CD4-positive, CD25-positive, alpha-beta regulatory T cell (primary cell): ENCODE measurements around the gene NEK5. TPM values are rescaled to one million over a fixed set of nuclear protein-coding genes. Genes with fewer than 3 reads are reported as not detected.

ENCODE experiments used
- ATAC-seq, 2 donors: fragments of 150-1000 bp; cut with Tn5 transposase; one replicate each; pipeline ENCODE4 v1.10.0; 2021; ENCODE audit warnings: low read depth in 2 of 2, moderate number of reproducible peaks in 2 of 2, moderate library complexity in 1 of 2
- DNase-seq, 3 donors: peaks; one replicate each; pipeline versions ENCODE4 v3.0.0 to v3.0.0-alpha.2; 2012 to 2022; ENCODE audit warnings: mixed read lengths in 1 of 3
- H3K27ac ChIP-seq: one replicate; pipeline ENCODE4 v1.7.0; 2013; ENCODE audit warnings: mild to moderate bottlenecking, low read length; ENCODE audit not compliant: insufficient read depth, poor library complexity, severe bottlenecking
- H3K27me3 ChIP-seq: one replicate; pipeline ENCODE4 v1.7.0; 2013; ENCODE audit warnings: low read length; ENCODE audit not compliant: control insufficient read depth, insufficient read depth
- H3K36me3 ChIP-seq: one replicate; pipeline ENCODE4 v1.7.0; 2013; ENCODE audit warnings: mild to moderate bottlenecking, low read length, moderate library complexity; ENCODE audit not compliant: control insufficient read depth, insufficient read depth
- H3K4me1 ChIP-seq: 2 replicates; pipeline ENCODE4 v1.7.0; 2013; ENCODE audit warnings: mild to moderate bottlenecking, low read length; ENCODE audit not compliant: insufficient read depth, control insufficient read depth, poor library complexity, severe bottlenecking
- H3K4me3 ChIP-seq: one replicate; pipeline ENCODE4 v1.7.0; 2013; ENCODE audit warnings: low read depth, mild to moderate bottlenecking, low read length, moderate library complexity
- H3K9me3 ChIP-seq, 2 experiments: 1 replicate in 1 of 2; 2 replicates in 1 of 2; pipeline ENCODE4 v1.7.0; 2013; ENCODE audit warnings: low read length in 2 of 2, mild to moderate bottlenecking in 1 of 2, moderate library complexity in 1 of 2; ENCODE audit not compliant: control insufficient read depth in 2 of 2
- H3K27ac Mint-ChIP-seq, 3 donors: one replicate each; pipeline ENCODE4 v1.8.0; 2020 to 2022; ENCODE audit warnings: mild to moderate bottlenecking in 3 of 3, mixed read lengths in 3 of 3, moderate library complexity in 2 of 3
- H3K27me3 Mint-ChIP-seq: one replicate; pipeline ENCODE4 v1.8.0; 2022; ENCODE audit warnings: mild to moderate bottlenecking, mixed read lengths
- H3K36me3 Mint-ChIP-seq: one replicate; pipeline ENCODE4 v1.8.0; 2020; ENCODE audit warnings: mixed read lengths
- H3K4me1 Mint-ChIP-seq, 4 donors: one replicate each; pipeline ENCODE4 v1.8.0; 2020 to 2022; ENCODE audit warnings: mixed read lengths in 4 of 4, mild to moderate bottlenecking in 1 of 4
- H3K4me3 Mint-ChIP-seq, 4 donors: one replicate each; pipeline ENCODE4 v1.8.0; 2020 to 2022; ENCODE audit warnings: mild to moderate bottlenecking in 4 of 4, mixed read lengths in 4 of 4, moderate library complexity in 3 of 4
- H3K9me3 Mint-ChIP-seq, 7 donors: one replicate each; pipeline ENCODE4 v1.8.0; 2020 to 2022; ENCODE audit warnings: mixed read lengths in 7 of 7, mild to moderate bottlenecking in 3 of 7, moderate library complexity in 2 of 7
- polyA plus RNA-seq, 4 donors: library from polyadenylated mRNA; unstranded; fragments of 300-500 nt; fragmentation: Illumina TruSeq; gene quantifications; one replicate each; pipeline ENCODE4 v1.2.3, GENCODE V29; 2021
- total RNA-seq: library from RNA; stranded (reverse); gene quantifications from one replicate; pipeline ENCODE4 v1.2.3, GENCODE V29; 2022

Gene NEK5
- total and polyA plus RNA-seq, 5 donors from 2014 or later: 0.06 to 0.07 TPM; not detected in 3

DNA sequence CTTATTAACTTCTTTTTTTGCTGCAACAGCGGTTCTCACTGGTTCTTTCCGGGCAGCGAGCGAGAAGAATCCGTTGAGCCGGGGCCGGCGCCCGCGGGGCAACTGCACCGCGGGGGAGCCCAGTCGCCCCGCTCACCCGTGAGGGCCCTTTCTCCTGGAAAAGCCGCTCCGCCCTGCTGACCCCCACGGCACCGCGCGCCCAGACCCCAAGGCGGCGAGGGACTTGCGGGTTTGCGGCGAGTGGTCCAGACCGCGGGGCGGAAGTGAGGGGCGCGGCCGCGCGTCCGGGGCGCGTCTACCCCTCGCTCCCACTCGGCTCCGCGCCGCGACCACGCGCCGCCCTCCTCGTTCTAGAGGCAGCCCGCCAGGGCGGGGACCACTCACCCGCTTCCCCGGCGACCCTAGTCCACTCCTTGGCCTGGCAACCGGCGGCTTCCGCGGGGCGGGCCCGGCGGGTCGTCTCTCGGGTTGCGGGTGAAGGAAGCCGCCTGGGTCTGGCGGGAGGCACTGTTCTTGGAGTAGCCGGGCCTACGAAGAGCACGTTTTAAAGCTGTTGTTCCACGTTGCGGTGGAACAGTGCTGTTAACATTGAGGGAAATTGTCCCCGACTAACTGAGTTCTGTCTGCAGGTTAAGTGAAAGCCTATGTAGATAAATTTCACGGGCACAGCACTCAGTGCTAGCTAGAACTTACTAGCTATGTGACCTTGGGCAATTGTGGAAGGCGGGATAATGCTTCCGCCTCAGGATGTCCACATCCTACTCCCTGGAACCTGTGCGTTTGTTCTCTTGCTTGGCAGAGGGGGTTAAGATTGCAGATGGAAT is 30.5 kb upstream of the NEK5 start, which contains the start of gene NEK3:
TSS of gene NEK3 (minus strand) at position 439 of the 824 bp plus-strand sequence. CDS start 3,406 bp downstream, outside the sequence.
- H3K27ac ChIP-seq: peak within 1 kb of the TSS; percentile 33
- peak; percentile 75 to 77 for ATAC-seq

DNA sequence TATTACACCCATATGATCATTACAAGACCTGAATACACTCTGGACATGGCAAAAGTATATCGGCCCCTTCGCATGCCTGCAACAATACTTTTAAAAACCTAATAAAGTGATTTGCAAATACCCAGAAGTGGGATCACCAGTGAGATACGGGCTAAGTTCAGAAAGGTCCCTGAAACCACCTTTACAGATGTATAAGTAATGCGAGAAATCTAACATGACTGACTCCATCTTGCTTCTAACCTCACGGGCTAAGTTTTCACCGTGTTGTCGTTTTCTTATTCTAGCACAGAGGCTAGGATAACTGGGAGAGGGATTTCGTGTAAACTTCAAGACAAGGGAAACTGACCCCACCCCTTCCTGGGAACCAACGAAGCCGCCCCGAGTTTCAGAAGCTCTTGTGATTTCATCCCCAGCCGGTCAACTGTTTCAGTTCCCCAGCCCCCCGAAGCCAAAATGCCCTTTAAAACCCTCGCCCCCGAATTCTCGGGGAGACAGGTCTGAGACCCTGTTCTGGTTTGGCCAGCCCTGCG is 29.8 kb upstream of the NEK5 start:
- DNase-seq: peak in 2 of 3 donors; percentile 9 to 40
- Mint-ChIP-seq H3K4me1 (peaks cover 23 to 35% (median 27%) of the 10 kb centered on the region in 4 donors), H3K36me3 (no peaks in the 10 kb centered on the region)

More for the DNA sequence above, 30.5 kb upstream of the NEK5 start, which contains the start of gene NEK3:
- H3K4me1 ChIP-seq: peaks cover 17% of the 10 kb centered on the region
- Mint-ChIP-seq H3K27me3 (no peaks in the 10 kb centered on the region), H3K36me3 (no peaks in the 10 kb centered on the region), H3K27ac (peak within 1 kb of the TSS; percentile 82 to 94 (median 92)), H3K4me1 (peaks cover 25 to 35% (median 29%) of the 10 kb centered on the region in 4 donors), H3K4me3 (peak within 1 kb of the TSS; percentile 91 to 98 (median 94)), H3K9me3 (no peaks in the 10 kb centered on the region)
- peak within 1 kb of the TSS; percentile 87 for H3K4me3 ChIP-seq
- no peaks in the 10 kb centered on the region for H3K36me3 ChIP-seq
- no peaks in the 10 kb centered on the region for H3K9me3 ChIP-seq
- DNase-seq: peak; percentile 38 to 80 (median 58)
- no peaks in the 10 kb centered on the region for H3K27me3 ChIP-seq

DNA sequence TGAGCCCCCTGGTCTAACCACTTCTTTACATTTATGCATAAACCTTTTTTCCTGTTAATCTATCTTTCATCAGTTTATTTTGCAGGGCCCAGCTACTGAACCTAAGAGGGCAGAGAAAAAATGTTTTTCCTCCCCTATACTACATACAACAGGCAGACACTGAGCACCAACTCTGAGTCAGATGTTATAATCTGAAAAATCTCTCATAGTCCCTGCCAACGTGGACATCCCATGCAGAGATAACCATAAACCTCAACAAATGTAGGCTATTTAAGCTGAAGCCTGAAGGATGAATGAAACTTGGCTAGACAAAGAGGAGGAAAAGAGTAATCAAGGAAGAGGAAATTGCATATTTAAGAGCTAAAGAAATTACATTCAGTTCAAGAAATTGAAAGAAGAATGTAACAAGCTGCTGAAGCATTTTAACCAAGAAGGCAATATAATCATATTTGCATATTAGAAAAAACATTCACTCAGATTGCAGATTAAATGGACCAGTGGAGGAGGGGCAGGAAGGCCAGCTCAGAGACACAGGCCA is 27.9 kb upstream of the NEK5 start:
- H3K4me3 Mint-ChIP-seq: peak overlapping the region; percentile 12 to 89 (median 56)
- H3K4me1 Mint-ChIP-seq: peaks cover 22 to 35% (median 26%) of the 10 kb centered on the region in 4 donors
- Histone ChIP-seq H3K27me3 (no peaks in the 10 kb centered on the region), H3K9me3 (no peaks in the 10 kb centered on the region), H3K27ac (no peak overlapping the region), H3K4me3 (no peak overlapping the region), H3K4me1 (peaks cover 17% of the 10 kb centered on the region), H3K36me3 (no peaks in the 10 kb centered on the region)
- H3K36me3 Mint-ChIP-seq: no peaks in the 10 kb centered on the region
- DNase-seq (no peak), ATAC-seq (no peak)
- no peaks in the 10 kb centered on the region for H3K9me3 Mint-ChIP-seq
- peak overlapping the region in 2 of 3 donors; percentile 2 to 3 for H3K27ac Mint-ChIP-seq
- H3K27me3 Mint-ChIP-seq: no peaks in the 10 kb centered on the region

More for the DNA sequence above, 29.8 kb upstream of the NEK5 start:
- peak overlapping the region; percentile 79 for H3K4me3 ChIP-seq
- no peaks in the 10 kb centered on the region for H3K27me3 ChIP-seq
- no peak for ATAC-seq
- no peaks in the 10 kb centered on the region for H3K9me3 ChIP-seq
- H3K36me3 ChIP-seq: no peaks in the 10 kb centered on the region
- peak overlapping the region; percentile 58 to 94 (median 92) for H3K27ac Mint-ChIP-seq
- H3K4me1 ChIP-seq: peaks cover 17% of the 10 kb centered on the region
- peak overlapping the region; percentile 91 to 98 (median 94) for H3K4me3 Mint-ChIP-seq
- H3K9me3 Mint-ChIP-seq: no peaks in the 10 kb centered on the region
- no peaks in the 10 kb centered on the region for H3K27me3 Mint-ChIP-seq
- H3K27ac ChIP-seq: no peak overlapping the region

DNA sequence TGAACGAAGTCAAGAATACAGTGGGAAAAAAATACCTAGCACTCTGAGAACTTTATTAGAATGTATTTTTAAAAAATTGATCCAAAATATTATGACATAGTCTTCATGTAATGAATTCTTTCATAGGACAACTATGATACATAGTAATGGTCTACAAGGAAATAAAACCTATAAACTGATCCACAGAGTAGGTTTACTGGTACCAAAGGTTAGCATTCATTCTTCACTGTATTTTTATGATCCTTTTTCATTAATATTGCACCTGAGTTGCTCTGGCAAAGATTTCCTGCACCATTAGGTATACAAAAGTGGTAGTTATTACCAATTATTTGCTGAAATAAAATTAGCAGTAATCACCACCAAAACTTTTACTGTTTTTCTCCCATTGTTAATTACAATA is 26.3 kb upstream of the NEK5 start:
- H3K27me3 ChIP-seq: no peaks in the 10 kb centered on the region
- no peaks in the 10 kb centered on the region for H3K9me3 ChIP-seq
- H3K4me1 Mint-ChIP-seq: peaks cover 22 to 35% (median 26%) of the 10 kb centered on the region in 4 donors
- H3K4me1 ChIP-seq: peaks cover 16% of the 10 kb centered on the region
- peaks cover 5% of the 10 kb centered on the region for H3K36me3 ChIP-seq
- ATAC-seq (no peak), DNase-seq (no peak)
- no peak overlapping the region for H3K27ac Mint-ChIP-seq
- no peak overlapping the region for H3K4me3 Mint-ChIP-seq
- H3K36me3 Mint-ChIP-seq: peaks cover 4% of the 10 kb centered on the region
- no peak overlapping the region for H3K4me3 ChIP-seq
- H3K27me3 Mint-ChIP-seq: no peaks in the 10 kb centered on the region
- no peaks in the 10 kb centered on the region for H3K9me3 Mint-ChIP-seq
- no peak overlapping the region for H3K27ac ChIP-seq

DNA sequence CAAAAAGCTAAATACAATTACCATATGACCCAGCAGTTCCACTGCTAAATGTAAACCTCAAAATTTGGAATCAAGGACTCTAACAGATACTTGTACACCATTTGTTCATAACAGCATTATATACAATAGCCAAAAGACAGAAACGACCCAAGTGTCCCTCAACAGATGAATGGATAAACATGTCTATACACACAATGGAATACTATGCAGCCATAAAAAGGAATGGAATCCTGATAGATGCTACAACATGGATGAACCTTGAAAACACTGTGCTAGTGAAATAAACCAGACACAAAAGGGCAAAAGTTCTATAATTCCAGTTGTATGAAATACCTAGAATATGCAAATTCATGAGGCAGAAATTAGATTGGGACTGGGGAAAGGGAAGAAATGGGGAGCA is 18.4 kb upstream of the NEK5 start:
- Histone ChIP-seq H3K27ac (no peak overlapping the region), H3K9me3 (peaks cover 0 to 2% of the 10 kb centered on the region in 2 experiments), H3K27me3 (no peaks in the 10 kb centered on the region), H3K36me3 (peaks cover 8% of the 10 kb centered on the region), H3K4me3 (no peak overlapping the region), H3K4me1 (no peaks in the 10 kb centered on the region)
- Mint-ChIP-seq H3K27me3 (no peaks in the 10 kb centered on the region), H3K36me3 (peaks cover 18% of the 10 kb centered on the region), H3K9me3 (peaks cover 0 to 3% (median 0%) of the 10 kb centered on the region in 7 donors), H3K4me1 (no peaks in the 10 kb centered on the region), H3K27ac (no peak overlapping the region), H3K4me3 (no peak overlapping the region)
- no peak for ATAC-seq
- DNase-seq: no peak

DNA sequence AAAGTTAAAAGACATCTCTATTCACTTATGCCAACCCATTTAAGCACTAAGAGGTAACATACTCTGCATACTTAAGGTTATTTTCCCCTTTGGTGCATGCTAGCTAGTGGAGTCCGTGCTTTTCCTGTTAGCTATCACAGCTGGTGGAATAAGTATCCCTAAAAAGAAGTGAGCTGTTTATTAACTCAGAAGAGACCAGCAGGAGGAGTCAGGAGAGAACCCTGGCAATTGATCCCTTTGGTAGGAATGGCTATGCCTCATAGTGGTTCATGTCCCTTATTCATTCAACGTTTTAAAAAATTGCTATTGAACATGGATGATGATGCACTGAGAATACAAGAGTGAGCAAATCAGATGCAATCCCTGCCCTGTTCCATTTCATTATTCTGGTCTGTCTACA is 12.4 kb upstream of the NEK5 start:
- Histone ChIP-seq H3K27ac (no peak overlapping the region), H3K9me3 (no peaks in the 10 kb centered on the region), H3K4me3 (no peak overlapping the region), H3K4me1 (no peaks in the 10 kb centered on the region), H3K27me3 (no peaks in the 10 kb centered on the region), H3K36me3 (peaks cover 3% of the 10 kb centered on the region)
- H3K4me3 Mint-ChIP-seq: no peak overlapping the region
- H3K9me3 Mint-ChIP-seq: no peaks in the 10 kb centered on the region
- ATAC-seq (no peak), DNase-seq (no peak)
- H3K27ac Mint-ChIP-seq: no peak overlapping the region
- no peaks in the 10 kb centered on the region for H3K27me3 Mint-ChIP-seq
- peaks cover 0 to 5% (median 0%) of the 10 kb centered on the region in 4 donors for H3K4me1 Mint-ChIP-seq
- peaks cover 20% of the 10 kb centered on the region for H3K36me3 Mint-ChIP-seq

DNA sequence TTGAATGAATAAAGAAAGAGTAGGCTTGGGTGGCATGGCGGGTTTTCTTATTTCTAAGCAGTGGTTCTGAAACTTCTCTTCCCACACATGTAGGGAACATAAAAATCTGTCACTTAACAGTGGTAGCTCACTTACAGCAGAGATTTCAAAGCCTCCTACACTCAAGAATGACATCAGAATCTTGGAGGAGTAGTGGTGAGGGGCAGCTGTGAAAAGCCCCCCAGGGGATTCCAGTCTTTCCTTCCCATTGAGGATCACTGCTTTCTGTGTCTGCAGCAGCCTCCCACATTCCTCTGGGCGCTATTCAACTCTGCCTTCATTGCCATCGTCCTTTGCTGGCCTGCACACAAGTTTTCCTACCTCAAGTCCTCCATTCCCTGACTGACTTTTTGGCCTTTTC is 8.6 kb upstream of the NEK5 start:
- Histone ChIP-seq H3K4me1 (no peaks in the 10 kb centered on the region), H3K36me3 (peaks cover 12% of the 10 kb centered on the region), H3K27ac (no peak overlapping the region), H3K4me3 (no peak overlapping the region), H3K27me3 (no peaks in the 10 kb centered on the region), H3K9me3 (no peaks in the 10 kb centered on the region)
- no peak overlapping the region for H3K4me3 Mint-ChIP-seq
- no peaks in the 10 kb centered on the region for H3K9me3 Mint-ChIP-seq
- peak overlapping the region in 1 of 3 donors; percentile 29 for H3K27ac Mint-ChIP-seq
- DNase-seq (no peak), ATAC-seq (no peak)
- no peaks in the 10 kb centered on the region for H3K27me3 Mint-ChIP-seq
- peaks cover 0 to 5% (median 0%) of the 10 kb centered on the region in 4 donors for H3K4me1 Mint-ChIP-seq
- peaks cover 21% of the 10 kb centered on the region for H3K36me3 Mint-ChIP-seq
